Neural cell (in vitro differentiated cells): Measurements from ENCODE around the gene CACNA1C. TPM values are rescaled to one million over a fixed set of nuclear protein-coding genes. Genes with fewer than 3 reads are reported as not detected.

Experiments
- H2AFZ ChIP-seq: fragments of 200-600, 300-800 bp; sonication (generic), shearing (Covaris generic); 2 replicates; pipeline ENCODE4 v1.6.0; 2014; ENCODE audit warnings: low read depth, mild to moderate bottlenecking, antibody characterized with exemption, low read length, moderate library complexity
- H3F3A ChIP-seq: fragments of 200-600 bp; shearing (Covaris generic); 2 replicates; pipeline ENCODE4 v1.6.1; 2016; ENCODE audit warnings: mild to moderate bottlenecking, moderate library complexity, mixed read lengths, antibody characterized with exemption, low read length; ENCODE audit not compliant: insufficient read depth, poor library complexity, severe bottlenecking
- H3K27ac ChIP-seq: fragments of 200-600, 300-800 bp; sonication (generic), shearing (Covaris generic); 2 replicates; pipeline ENCODE4 v1.5.1; 2014; ENCODE audit warnings: mild to moderate bottlenecking, low read length, moderate library complexity
- H3K27me3 ChIP-seq: fragments of 300-800, 200-600 bp; sonication (generic), shearing (Covaris generic); 2 replicates; pipeline ENCODE4 v1.6.0; 2014; ENCODE audit warnings: mild to moderate bottlenecking, low read depth, low read length, moderate library complexity; ENCODE audit not compliant: insufficient read depth
- H3K36me3 ChIP-seq: fragments of 300-800, 200-600 bp; sonication (generic), shearing (Covaris generic); 2 replicates; pipeline ENCODE4 v1.5.1; 2014; ENCODE audit warnings: mild to moderate bottlenecking, antibody characterized with exemption, low read length, moderate library complexity; ENCODE audit not compliant: insufficient read depth
- H3K4me2 ChIP-seq: fragments of 300-800, 200-600 bp; sonication (generic), shearing (Covaris generic); 2 replicates; pipeline ENCODE4 v1.6.0; 2014; ENCODE audit warnings: mild to moderate bottlenecking, low read length
- H3K4me3 ChIP-seq: fragments of 300-800, 200-600 bp; sonication (generic), shearing (Covaris generic); 2 replicates; pipeline ENCODE4 v1.5.1; 2014; ENCODE audit warnings: mild to moderate bottlenecking, low read length, moderate library complexity
- H3K79me2 ChIP-seq: fragments of 200-600 bp; shearing (Covaris generic); replicated peaks from 2 replicates; pipeline ENCODE4 v1.6.0; 2014; ENCODE audit warnings: mild to moderate bottlenecking, low read length, moderate library complexity; ENCODE audit not compliant: insufficient read depth
- H3K9ac ChIP-seq: fragments of 300-800, 200-600 bp; sonication (generic), shearing (Covaris generic); 2 replicates; pipeline ENCODE4 v1.6.1; 2016; ENCODE audit warnings: mild to moderate bottlenecking, low read length, mixed read lengths
- H3K9me2 ChIP-seq: fragments of 200-600 bp; shearing (Covaris generic); 2 replicates; pipeline ENCODE4 v1.6.1; 2016; ENCODE audit warnings: mild to moderate bottlenecking, low read length, mixed read lengths; ENCODE audit not compliant: insufficient read depth
- H3K9me3 ChIP-seq: fragments of 200-600, 300-800 bp; sonication (generic), shearing (Covaris generic); 2 replicates; pipeline ENCODE4 v1.6.1; 2016; ENCODE audit warnings: mild to moderate bottlenecking, mixed run types, low read length, moderate library complexity, mixed read lengths
- H4K20me1 ChIP-seq: fragments of 200-600 bp; shearing (Covaris generic); 2 replicates; pipeline ENCODE4 v1.6.1; 2016; ENCODE audit warnings: mild to moderate bottlenecking, mixed run types; ENCODE audit not compliant: insufficient read depth
- CTCF ChIP-seq: fragments of 450-650 bp; IDR thresholded peaks from 2 replicates; pipeline ENCODE4 v1.5.1; 2014; ENCODE audit warnings: antibody characterized with exemption, mild to moderate bottlenecking, moderate library complexity; ENCODE audit not compliant: poor library complexity, severe bottlenecking
- EP300 ChIP-seq: fragments of 450-650 bp; conservative IDR thresholded peaks from 2 replicates; pipeline ENCODE4 v1.6.1; 2014; ENCODE audit warnings: antibody characterized with exemption, mild to moderate bottlenecking, moderate library complexity; ENCODE audit not compliant: poor library complexity, severe bottlenecking
- EZH2 ChIP-seq: fragments of 200-600, 300-800 bp; shearing (Covaris generic), sonication (generic); IDR thresholded peaks from 2 replicates; pipeline ENCODE4 v1.6.1; 2014; ENCODE audit warnings: antibody characterized with exemption, low read length, borderline replicate concordance, mild to moderate bottlenecking; ENCODE audit not compliant: insufficient read depth, poor library complexity, severe bottlenecking
- MXI1 ChIP-seq: fragments of 450-650 bp; conservative IDR thresholded peaks from 2 replicates; pipeline ENCODE4 v1.6.1; 2014; ENCODE audit warnings: antibody characterized with exemption, mild to moderate bottlenecking; ENCODE audit not compliant: poor library complexity, severe bottlenecking
- POLR2AphosphoS5 ChIP-seq: IDR thresholded peaks from 2 replicates; pipeline ENCODE4 v1.6.1; 2012
- RAD21 ChIP-seq: fragments of 450-650 bp; conservative IDR thresholded peaks from 2 replicates; pipeline ENCODE4 v1.6.1; 2014; ENCODE audit warnings: antibody characterized with exemption, mild to moderate bottlenecking, moderate library complexity
- REST ChIP-seq: IDR thresholded peaks from 2 replicates; pipeline ENCODE4 v1.6.1; 2012; ENCODE audit warnings: borderline replicate concordance
- SMC3 ChIP-seq: fragments of 450-650 bp; conservative IDR thresholded peaks from 2 replicates; pipeline ENCODE4 v1.6.1; 2014; ENCODE audit warnings: antibody characterized with exemption, mild to moderate bottlenecking, moderate library complexity; ENCODE audit not compliant: poor library complexity
- TAF1 ChIP-seq: IDR thresholded peaks from 2 replicates; pipeline ENCODE4 v1.6.1; 2012; ENCODE audit warnings: low read depth
- polyA plus RNA-seq: library from polyadenylated mRNA; depleted of rRNA; stranded (reverse); fragments of >200 nt; gene quantifications from 2 replicates; pipeline ENCODE4 v1.2.3, GENCODE V29; 2014

Gene CACNA1C
- polyA plus RNA-seq, 1 donor from 2014 or later = 9.7 TPM

DNA sequence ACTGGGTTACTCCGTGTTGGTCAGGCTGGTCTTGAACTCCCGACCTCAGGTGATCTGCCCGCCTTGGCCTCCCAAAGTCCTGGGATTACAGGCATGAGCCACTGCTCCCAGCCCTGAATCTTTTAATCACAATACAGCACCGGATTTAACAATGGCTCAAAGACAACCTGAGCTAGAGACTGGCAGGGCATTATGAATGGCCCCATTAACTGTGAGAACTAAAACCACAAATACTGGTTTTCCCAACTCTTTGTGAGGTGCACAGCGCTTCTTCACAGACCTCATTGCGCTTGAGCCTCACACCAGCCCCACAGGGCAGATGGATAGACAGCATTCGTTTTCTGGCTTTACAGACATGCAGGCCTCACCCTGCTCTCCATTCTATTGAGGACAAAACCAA is 634.9 kb downstream of the CACNA1C start:
- Histone ChIP-seq H3K4me2 (no peak overlapping the region), H3K9me2 (no peaks in the 10 kb centered on the region)

GRCh38 chr12:2688381-2688931 is 635.7 kb downstream of the CACNA1C start:
- no peak overlapping the region for H3K4me2 ChIP-seq
- H3K27ac ChIP-seq = no peak overlapping the region
- peaks cover 36% of the 10 kb centered on the region for H3K27me3 ChIP-seq
- no peak for TF ChIP-seq TAF1
- TF ChIP-seq MXI1 = no peak
- TF ChIP-seq REST = no peak
- no peak for TF ChIP-seq EZH2
- no peak for TF ChIP-seq POLR2AphosphoS5
- TF ChIP-seq EP300 = no peak
- TF ChIP-seq SMC3 = no peak
- TF ChIP-seq CTCF = no peak
- no peak for TF ChIP-seq RAD21
- no peaks in the 10 kb centered on the region for H3F3A ChIP-seq
- no peak overlapping the region for H3K4me3 ChIP-seq
- H2AFZ ChIP-seq = no peak overlapping the region
- H3K9ac ChIP-seq = no peak overlapping the region
- H3K79me2 ChIP-seq = no peaks in the 10 kb centered on the region
- no peaks in the 10 kb centered on the region for H3K9me3 ChIP-seq
- H3K9me2 ChIP-seq = no peaks in the 10 kb centered on the region
- no peaks in the 10 kb centered on the region for H4K20me1 ChIP-seq
- no peaks in the 10 kb centered on the region for H3K36me3 ChIP-seq

More for the DNA sequence above, 634.9 kb downstream of the CACNA1C start:
- no peak for TF ChIP-seq MXI1
- TF ChIP-seq TAF1 = no peak
- TF ChIP-seq POLR2AphosphoS5 = no peak
- TF ChIP-seq SMC3 = no peak
- no peak for TF ChIP-seq REST
- TF ChIP-seq EZH2 = no peak
- Histone ChIP-seq H3K79me2 (no peaks in the 10 kb centered on the region), H4K20me1 (no peaks in the 10 kb centered on the region), H3K4me3 (no peak overlapping the region), H3F3A (no peaks in the 10 kb centered on the region), H3K36me3 (no peaks in the 10 kb centered on the region), H3K27me3 (peaks cover 31% of the 10 kb centered on the region), H2AFZ (no peak overlapping the region), H3K27ac (no peak overlapping the region), H3K9me3 (no peaks in the 10 kb centered on the region), H3K9ac (no peak overlapping the region)
